Stimulated activated naive CD8-positive, alpha-beta T cell treated with anti-CD3 and anti-CD28 coated beads, Interleukin-15, Interleukin-2, amounts not matched to agents 100 U/mL and 50 U/mL, for 24 hours (primary cell): Measurements from ENCODE around the gene SH3BGRL2.

Experiments used
- ATAC-seq: fragments of 150-1000 bp; cut with Tn5 transposase; one replicate; pipeline ENCODE4 v1.10.0; 2021
- DNase-seq: peaks from one replicate; pipeline ENCODE4 v3.0.0; 2021

The SH3BGRL2 gene

DNA sequence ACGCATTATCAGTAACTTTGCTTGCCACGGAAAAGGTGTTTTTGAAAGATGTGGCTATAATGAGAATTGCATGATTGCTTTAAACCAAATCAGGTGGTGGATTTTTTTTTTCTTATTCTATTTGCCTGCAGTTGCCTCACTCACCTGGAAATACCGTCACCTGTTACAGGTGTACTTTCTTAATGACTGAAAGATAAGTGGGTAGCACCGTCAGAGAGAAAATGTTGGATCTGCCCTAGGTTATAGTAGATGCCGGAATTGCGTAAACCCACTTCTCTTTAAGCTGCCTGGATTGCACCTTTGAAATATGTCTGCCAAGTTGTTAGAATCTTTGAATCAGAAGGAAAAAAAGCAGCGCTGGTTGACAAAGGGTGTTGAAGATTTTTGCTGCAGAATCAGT is 68.5 kb downstream of the SH3BGRL2 start:
- no peak for DNase-seq
- ATAC-seq = no peak

DNA sequence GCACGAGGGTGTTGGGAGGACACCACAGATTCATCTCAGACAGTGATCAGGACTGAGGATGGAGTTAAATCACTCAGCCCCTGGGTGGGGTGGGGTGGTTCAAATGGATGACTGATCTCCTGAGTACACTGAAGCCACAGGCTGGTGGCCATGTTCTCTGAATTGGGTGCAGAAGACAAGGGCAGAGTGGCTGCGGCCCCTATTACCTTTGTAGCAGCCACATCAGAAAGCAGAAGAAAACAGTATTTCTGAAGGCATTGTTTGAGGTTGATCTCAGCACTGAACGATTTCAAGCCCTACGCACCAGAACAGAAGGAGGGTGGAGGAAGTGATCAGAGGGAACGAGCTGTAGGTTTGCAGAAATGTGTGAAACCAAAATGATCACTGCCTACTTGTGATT is 71.6 kb downstream of the SH3BGRL2 start:
- ATAC-seq (peak; percentile 71), DNase-seq (peak; percentile 9)

GRCh38 chr6:79704200-79704599 is 73.1 kb downstream of the SH3BGRL2 start:
- ATAC-seq = no peak
- no peak for DNase-seq

DNA sequence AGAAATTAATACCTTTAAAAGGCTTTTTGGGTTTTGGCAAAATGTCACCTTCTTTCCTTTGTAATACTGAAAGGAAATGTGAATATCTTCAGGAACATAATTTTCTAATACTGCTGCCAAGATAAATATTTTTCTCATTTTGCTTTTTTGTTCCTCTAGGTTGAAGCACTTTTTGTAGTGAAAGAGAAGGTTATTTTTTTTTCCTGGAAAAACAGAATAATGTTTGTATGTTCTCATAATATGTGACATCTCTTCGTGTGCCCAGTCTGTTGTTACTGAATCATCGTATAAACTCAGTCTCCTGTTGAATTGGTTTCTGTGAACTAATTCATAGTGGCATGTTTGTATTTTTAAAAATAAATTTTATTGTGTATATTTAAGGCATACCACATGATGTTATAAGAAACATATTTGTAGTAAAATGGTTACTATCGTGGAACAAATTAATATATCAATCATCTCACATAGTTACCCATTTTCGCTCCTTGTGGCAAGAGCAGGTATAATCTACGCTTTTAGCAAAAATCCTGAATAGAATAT is 74.4 kb downstream of the SH3BGRL2 start:
- DNase-seq = no peak
- no peak for ATAC-seq

GRCh38 chr6:79706527-79706926 is 75.4 kb downstream of the SH3BGRL2 start:
- no peak for ATAC-seq
- DNase-seq = no peak

DNA sequence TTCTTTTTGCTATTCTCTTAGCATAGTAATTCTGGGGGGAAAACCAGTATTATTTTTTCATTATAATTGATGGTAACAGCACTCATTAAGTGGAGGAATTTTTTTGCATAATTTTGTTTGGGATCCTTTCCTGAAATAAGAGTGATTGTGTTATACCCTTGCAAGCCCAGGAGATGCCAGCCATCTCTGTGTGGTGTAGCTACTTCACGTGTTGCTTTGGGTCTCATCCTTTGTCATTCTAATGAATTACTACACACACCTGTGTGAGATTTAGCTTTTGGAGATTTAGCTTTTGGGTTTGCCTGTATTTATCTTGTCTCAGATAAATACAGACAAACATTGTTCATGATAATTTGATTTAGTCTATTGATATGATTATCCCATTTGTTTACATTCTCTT is 76.5 kb downstream of the SH3BGRL2 start:
- DNase-seq = no peak

DNA sequence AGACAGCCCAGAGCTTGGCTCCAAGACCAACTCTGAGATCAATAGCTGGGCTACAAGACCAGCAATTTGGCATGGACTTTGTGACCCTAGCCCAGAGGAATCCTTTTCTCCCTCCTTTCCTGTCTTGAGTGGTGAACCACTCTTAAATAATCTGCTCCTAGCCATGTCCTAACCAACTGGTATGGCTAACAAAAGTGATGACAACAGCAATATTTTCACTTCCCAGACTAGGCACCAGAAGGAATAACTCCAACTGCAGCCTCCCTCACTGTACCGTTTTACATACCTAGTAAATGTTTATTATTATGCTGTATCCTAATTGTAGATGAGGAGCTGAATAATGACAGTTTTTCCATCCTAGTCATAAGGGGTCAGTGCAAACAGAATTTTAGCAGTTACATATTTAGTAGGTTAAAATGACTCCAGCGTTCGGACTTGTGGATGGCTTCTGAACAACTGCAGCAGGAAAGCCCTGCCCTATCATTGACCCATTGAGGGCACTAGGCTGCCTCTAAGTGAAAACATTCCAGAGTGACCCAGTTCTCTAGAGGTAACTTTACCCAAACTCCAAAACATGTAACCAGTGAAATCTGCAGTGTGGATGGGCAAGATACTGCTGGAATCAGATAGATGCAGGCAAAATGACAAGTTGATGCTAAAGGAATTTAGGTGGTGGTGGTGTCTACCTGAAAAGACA is 77.1 kb downstream of the SH3BGRL2 start:
- no peak for ATAC-seq
- no peak for DNase-seq

More for the DNA sequence above, 76.5 kb downstream of the SH3BGRL2 start:
- no peak for ATAC-seq

GRCh38 chr6:79710127-79710526 is 79.0 kb downstream of the SH3BGRL2 start:
- no peak for ATAC-seq
- DNase-seq = no peak

DNA sequence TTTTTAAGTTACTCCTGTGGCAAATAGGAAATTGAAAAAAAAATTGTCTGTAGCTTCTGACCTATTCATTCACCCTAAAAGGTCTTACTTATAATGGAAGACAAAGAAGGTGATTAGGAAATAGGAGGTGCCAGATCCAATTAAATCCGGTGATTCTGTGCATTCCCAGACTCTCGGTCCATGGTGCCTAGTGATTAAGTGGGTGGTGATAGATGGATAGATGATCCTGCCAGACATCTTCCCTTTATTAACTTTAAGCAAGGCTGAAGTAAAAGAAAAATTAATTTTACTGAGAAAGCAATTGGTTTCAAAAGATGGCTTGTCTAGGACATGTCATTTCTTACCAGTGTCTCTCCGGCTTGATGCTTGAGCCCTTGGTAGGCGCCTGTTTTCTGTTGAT is 80.0 kb downstream of the SH3BGRL2 start:
- DNase-seq (no peak), ATAC-seq (no peak)

- DNase-seq = no peak
- ATAC-seq = no peak
Observed at GRCh38 chr6:79712144-79712543, 81.0 kb downstream of the SH3BGRL2 start.

- no peak for ATAC-seq
- DNase-seq = no peak
Observed at GRCh38 chr6:79712616-79713135, 81.5 kb downstream of the SH3BGRL2 start.

DNA sequence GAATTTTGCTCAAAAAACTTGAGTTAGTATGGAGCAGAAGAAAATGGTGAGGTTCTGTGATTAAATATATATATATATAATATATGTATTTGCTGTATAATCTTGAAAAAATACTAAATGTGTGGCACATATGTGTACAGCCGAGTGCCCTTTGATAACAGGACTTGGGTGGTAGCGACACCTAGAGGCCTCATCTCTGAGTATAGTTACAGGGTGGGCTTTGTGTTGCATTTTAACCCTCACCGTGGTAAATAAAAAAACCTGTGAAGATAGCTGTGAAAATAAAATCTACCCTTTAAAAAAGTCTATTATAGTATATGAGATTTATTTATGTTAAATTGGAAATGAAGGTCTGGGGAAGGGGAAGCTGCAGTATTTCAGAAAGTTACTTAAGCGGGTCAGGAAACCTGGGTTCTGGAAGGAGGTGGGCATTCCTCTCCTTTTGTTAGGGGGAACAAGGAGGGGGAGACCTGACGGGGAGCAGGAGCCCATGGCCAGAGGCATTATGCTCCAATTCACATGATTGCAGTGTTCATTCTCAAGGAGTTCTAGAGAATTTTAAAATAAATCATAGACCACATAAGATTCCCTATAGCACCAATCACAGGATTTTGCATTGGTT is 82.7 kb downstream of the SH3BGRL2 start:
- ATAC-seq = peak; percentile 40
- peak; percentile 49 for DNase-seq

GRCh38 chr6:79717989-79718388 is 86.9 kb downstream of the SH3BGRL2 start:
- DNase-seq (no peak), ATAC-seq (no peak)

GRCh38 chr6:79718509-79719247 is 87.5 kb downstream of the SH3BGRL2 start:
- ATAC-seq (no peak), DNase-seq (no peak)

DNA sequence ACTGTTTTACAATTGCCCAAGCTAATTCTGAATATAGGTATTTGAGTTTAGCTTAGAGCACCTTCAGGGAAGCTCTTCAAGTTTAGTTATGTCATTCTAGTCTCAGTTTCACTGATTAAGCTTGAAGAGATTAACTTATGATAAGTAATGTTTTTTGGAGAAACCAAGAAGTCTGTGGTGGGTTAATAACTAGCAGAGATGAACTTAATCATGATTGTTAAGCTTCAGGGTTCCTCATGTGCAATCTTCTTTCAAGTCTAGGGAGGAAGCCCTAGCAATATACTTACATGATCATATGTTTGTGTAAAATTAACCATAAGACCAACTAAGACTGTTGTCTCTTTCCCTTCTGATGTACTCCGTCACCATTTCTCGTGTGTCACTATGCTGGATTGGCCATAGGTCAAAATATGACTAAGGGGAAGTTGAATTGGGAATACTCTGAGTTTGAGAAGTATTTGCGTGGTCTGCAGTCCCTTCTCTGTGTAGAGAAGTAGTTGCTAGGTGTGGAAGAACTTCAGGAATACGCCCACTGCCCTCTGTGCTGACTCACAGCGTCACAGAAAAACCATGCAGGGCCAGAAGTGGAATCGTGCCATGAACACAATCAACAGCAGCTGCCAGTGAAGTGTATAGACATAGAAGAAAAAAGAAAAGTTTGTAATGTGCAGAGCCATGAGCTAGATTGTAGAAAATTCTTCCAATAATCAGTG is 88.3 kb downstream of the SH3BGRL2 start:
- no peak for DNase-seq
- ATAC-seq = no peak

- DNase-seq (no peak), ATAC-seq (no peak)
Observed at GRCh38 chr6:79724816-79725215, 93.7 kb downstream of the SH3BGRL2 start.

DNA sequence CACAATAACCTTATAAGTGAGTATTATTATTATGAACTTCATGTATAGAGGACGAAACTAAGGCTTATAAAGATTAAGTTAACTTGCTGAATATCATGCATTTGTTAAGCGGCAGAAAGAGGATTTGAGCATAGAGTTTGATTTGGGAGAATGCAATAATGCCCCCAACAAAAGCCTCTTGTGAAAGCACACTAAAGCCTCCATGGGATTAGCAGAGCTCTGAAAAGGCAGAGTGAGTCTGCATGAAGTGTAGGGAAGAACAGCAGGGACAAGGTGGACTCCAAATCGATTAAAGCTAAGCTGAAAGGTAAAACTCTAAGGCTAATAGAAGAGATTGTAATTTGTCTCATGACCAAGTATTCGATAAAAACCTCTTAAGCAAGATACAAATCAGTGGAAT is 100.3 kb downstream of the SH3BGRL2 start:
- ATAC-seq (no peak), DNase-seq (no peak)

DNA sequence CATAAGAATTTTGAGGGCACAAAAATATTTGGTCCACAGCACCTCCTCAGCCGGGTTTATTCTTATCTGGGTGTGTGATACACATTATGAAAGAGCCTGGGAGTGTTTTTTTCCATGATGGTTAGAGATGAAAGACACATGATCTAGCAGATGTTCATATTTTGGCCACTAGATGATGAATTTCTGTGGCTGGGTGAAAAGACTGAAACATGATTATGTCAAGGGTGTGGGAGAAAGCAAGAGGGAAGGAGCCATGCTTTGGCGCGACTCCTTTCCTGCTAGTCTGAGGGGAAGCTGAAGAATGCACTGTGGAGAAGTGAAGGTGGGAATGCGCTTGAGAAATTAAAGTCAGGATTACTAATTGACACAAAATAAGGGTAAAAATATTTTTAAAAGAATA is 102.3 kb downstream of the SH3BGRL2 start:
- ATAC-seq = no peak
- no peak for DNase-seq

DNA sequence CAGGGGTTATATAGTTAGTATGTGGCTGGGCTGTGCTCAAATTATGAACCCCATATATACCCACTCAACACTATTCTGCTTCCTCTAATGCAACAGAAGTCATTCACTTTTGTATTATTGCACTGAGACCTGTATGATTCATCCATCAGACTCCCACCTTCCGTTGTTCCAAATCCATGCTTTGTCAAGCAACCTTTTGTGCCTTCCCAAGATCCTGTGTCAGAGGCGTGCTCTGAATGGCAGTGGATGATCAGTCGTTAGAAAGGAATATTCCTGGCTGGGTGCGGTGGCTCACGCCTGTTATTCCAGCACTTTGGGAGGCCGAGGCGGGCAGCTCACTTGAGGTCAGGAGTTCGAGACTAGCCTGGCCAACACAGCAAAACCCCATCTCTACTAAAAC is 103.2 kb downstream of the SH3BGRL2 start:
- DNase-seq (no peak), ATAC-seq (no peak)

DNA sequence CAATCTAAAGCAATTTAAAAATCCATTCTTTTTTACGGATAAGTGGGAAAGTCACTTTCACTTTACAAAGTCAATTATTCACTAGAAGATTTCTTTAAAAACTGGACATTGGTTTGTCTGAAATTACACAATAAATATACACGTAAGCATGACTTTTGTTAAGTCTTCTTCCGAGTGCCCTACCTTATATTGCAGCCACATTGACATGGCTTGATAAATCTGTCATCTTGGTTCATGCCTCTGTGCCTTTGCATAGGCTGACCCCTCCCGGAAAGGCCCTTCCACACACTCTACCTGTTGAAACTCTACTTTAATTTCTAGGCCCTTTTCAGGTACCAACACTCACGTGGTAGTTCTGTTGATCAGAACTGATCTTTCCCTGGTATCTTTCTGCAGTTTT is 104.1 kb downstream of the SH3BGRL2 start:
- ATAC-seq (no peak), DNase-seq (no peak)

- ATAC-seq (no peak), DNase-seq (no peak)
Observed at GRCh38 chr6:79737172-79737571, 106.0 kb downstream of the SH3BGRL2 start.

DNA sequence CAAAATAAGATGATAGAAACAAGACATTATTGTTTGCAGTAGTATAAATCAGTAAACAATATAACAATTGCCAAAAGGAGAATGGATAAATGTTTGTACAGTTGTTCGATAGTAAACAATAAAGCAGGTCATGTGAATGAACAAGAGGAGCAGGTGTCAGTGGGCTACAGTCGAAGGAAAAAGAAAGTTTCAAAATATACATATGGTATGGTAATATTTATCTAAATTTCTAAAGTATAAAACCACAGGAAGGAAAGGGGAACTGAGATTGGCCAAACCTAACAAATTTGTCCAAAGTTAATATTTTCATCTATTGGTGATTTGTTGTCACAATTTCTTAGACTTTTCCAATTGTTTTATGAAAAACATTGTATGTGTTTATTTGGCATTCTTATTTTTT is 110.9 kb downstream of the SH3BGRL2 start:
- no peak for ATAC-seq
- no peak for DNase-seq
